ENCODE results near the gene GLI2. TPM values are rescaled to one million over a fixed set of nuclear protein-coding genes. Genes with fewer than 3 reads are reported as not detected.

GLI2 gene
- total RNA-seq, 1 donor: 22.5 TPM

- DNase-seq (ENCODE audit: low read depth): no peak
- TF ChIP-seq CTCF (IDR thresholded peaks at IDR 0.05; ENCODE audit: insufficient read depth, low read depth, low read length): no peak
- no peak overlapping the region for H3K4me3 ChIP-seq (ENCODE audit: low read depth, low read length)
These were observed 36.1 kb downstream of the GLI2 start for GRCh38 chr2:120771781-120772208.

DNA sequence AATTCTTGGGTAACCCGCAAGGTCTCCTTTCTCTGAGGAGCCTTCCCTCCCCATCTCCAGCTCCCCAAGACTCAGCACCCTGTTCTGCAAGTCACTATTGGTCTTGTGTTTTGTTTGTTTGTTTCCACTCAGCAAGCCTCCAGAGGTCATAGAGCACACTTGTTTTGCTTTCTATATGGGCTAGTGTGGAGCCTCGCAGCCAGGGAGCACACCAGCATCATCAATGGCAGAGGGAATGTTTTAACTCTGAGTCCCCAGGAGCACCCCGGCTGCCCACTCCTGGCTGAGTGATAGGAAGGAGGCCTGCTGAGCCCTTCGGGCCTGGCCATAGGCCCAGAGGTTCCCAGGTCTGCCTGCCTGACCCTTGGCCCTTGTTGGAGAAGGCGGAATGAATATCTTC is 36.6 kb downstream of the GLI2 start:
- peak; percentile 74 for DNase-seq (ENCODE audit: low read depth)
- H3K4me3 ChIP-seq (ENCODE audit: low read depth, low read length): no peak overlapping the region
- peak; percentile 10 for TF ChIP-seq CTCF (IDR thresholded peaks at IDR 0.05; ENCODE audit: insufficient read depth, low read depth, low read length)

DNA sequence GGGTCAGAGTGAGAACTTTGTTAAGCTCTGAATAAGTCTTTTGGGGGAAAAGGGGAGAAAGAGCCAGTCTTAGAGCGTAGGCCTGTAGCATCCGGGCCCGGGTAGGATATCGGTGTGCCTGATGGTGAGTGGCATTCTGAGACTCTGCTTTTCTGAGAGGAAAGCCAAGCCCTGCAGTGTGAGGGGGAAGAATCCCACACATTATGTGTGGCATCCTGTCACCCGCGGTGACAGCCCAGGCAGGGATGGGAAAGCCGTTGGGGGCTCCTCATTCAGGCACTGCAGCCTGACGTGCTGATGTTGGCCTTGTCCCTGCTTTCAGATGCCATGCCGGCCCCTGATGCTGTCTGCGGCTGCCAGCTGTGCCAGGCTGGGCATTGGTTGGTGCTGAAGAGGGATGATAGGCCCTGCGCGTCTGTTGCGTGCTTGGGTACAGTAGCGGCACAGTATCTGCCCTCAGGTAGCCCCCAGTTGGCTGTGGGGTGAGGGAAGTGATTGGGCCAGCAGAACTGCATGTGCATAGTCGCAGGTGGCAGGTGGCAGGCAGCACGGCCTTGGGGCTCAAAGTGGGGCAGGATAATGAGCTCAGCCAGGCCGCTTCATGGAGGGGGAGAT is 37.6 kb downstream of the GLI2 start:
- DNase-seq (ENCODE audit: low read depth): no peak
- no peak for TF ChIP-seq CTCF (IDR thresholded peaks at IDR 0.05; ENCODE audit: insufficient read depth, low read depth, low read length)
- H3K4me3 ChIP-seq (ENCODE audit: low read depth, low read length): no peak overlapping the region

DNA sequence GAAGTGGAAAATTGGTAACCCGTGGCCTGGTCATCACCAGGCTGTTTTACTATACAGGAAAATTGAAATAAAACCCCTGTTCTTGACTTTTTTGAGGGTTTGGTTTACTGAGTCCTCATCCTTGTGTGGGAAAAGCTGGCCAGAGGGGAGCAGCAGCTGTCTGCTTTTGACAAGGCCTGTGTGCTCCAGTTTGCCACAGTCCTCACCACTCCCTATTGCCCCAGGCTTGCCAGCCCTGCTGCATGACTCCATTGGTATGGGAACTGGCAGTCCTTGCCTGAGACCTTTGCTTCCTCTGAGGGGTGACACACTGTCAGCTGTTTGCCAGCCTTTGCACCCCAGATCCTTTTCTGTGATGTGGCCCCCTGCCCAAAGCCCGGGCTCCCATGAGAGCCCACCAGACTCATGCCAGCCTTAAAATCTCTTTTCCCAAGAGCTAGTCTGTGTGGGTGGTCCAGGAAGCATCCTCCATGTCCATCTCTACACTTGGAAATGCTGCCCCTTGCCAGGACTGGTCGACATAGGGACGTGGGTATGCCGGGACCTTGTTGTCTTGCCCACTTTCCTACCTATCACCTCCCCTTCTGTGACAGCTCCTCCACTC is 39.0 kb downstream of the GLI2 start:
- no peak for TF ChIP-seq CTCF (IDR thresholded peaks at IDR 0.05; ENCODE audit: insufficient read depth, low read depth, low read length)
- no peak for DNase-seq (ENCODE audit: low read depth)

GRCh38 chr2:120775194-120775593 is 39.5 kb downstream of the GLI2 start:
- no peak for TF ChIP-seq CTCF (IDR thresholded peaks at IDR 0.05; ENCODE audit: insufficient read depth, low read depth, low read length)
- H3K4me3 ChIP-seq (ENCODE audit: low read depth, low read length): no peak overlapping the region
- no peak for DNase-seq (ENCODE audit: low read depth)

More for the DNA sequence above, 39.0 kb downstream of the GLI2 start:
- no peak overlapping the region for H3K4me3 ChIP-seq (ENCODE audit: low read depth, low read length)

- no peak overlapping the region for H3K4me3 ChIP-seq (ENCODE audit: low read depth, low read length)
- TF ChIP-seq CTCF (IDR thresholded peaks at IDR 0.05; ENCODE audit: insufficient read depth, low read depth, low read length): no peak
- no peak for DNase-seq (ENCODE audit: low read depth)
These were observed 40.3 kb downstream of the GLI2 start for GRCh38 chr2:120775801-120776589.

Measured in fibroblast of villous mesenchyme (primary cell).